Upper lobe of right lung (tissue), 1 donor: ENCODE data around the gene BMP4. TPM values are rescaled to one million over a fixed set of nuclear protein-coding genes. Genes with fewer than 3 reads are reported as not detected.
A peak's percentile ranks its signal among the peaks of the same experiment; 100 is the strongest.

Source experiments
- ATAC-seq: fragments of 200-7000 bp; cut with Tn5 transposase; one replicate; pipeline ENCODE4 v1.9.1; 2020; ENCODE audit warnings: mild to moderate bottlenecking, moderate library complexity
- DNase-seq: peaks from one replicate; pipeline ENCODE4 v3.0.0-alpha.2; 2020
- H3K27ac ChIP-seq: fragments of 200-600 bp; one replicate; pipeline ENCODE4 v1.8.0; 2022
- H3K27me3 ChIP-seq: fragments of 200-600 bp; one replicate; pipeline ENCODE4 v1.8.0; 2022; ENCODE audit warnings: mild to moderate bottlenecking
- H3K36me3 ChIP-seq: fragments of 200-600 bp; one replicate; pipeline ENCODE4 v1.8.0; 2022
- H3K4me1 ChIP-seq: fragments of 200-600 bp; one replicate; pipeline ENCODE4 v1.8.0; 2022
- H3K4me3 ChIP-seq: fragments of 200-600 bp; one replicate; pipeline ENCODE4 v1.8.0; 2022; ENCODE audit warnings: mild to moderate bottlenecking
- H3K9me3 ChIP-seq: fragments of 200-600 bp; one replicate; pipeline ENCODE4 v1.8.0; 2022
- intact Hi-C: fragments of 100-400 bp; cut with DNase I; formaldehyde crosslinking; loops from one replicate; pipeline ENCODE4 v1.11.0; 2022
- total RNA-seq: library from RNA; stranded (reverse); fragmentation: NEBNext Ultra II Directional; extraction: Animal tissue kit (Norgen Biotek cat#: 25700); gene quantifications from one replicate; pipeline ENCODE4 v1.2.1, GENCODE V29; 2021
- TF ChIP-seq, protein P1 (sequence below): fragments of 200-600 bp; IDR thresholded peaks from one replicate; pipeline ENCODE4 v1.8.0; 2022; ENCODE audit warnings: antibody characterized with exemption
- donor health status: DM: no; HTN: yes; CAD: no; lungs with severe emphysema.

The BMP4 gene
- total RNA-seq, 1 donor from 2014 or later, result 12.3 TPM

DNA sequence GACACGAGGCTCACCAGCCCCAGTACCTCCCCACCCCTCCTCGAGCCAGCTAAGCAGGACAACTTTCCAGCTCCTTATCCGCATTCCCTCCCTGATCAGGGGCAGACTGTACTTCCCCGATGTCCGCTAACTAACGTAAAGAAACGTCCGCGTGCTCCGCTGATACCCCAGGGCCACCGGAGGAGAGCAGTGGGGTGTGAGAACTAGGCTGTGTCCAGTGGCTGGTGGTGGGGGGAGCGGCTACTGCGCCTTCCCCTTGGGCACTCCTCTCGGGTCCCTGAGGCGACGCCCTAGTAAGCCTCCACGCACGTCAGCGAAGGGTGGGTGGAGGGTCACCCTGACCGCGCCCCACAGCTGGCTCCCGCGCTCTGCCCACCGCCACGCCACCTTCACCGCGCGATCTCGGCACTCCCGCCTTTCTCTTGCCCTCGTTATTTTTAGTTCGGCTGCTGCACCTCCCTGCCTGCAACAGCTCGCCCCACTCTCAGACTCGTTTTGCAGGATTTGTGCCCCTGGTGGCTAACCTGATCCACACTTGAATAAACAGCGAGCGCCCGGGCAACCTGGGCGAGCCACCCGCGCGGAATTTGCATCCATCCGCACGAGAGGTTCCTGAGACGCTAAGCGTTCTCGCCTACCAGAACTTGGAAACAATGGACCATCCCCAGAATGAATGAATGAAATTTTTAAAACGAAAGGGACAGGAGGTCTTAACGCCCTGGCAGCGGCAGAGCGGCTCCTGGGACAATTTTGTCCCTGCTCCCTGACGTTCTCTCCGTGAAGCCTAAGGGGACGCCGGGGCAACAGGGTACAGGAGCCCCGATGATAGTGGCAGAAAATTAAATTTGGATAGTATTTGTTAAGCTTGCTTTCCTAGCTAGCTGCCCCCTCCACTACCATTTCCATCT lies 6.9 kb upstream of the BMP4 start:
- TF ChIP-seq, protein P1, sequence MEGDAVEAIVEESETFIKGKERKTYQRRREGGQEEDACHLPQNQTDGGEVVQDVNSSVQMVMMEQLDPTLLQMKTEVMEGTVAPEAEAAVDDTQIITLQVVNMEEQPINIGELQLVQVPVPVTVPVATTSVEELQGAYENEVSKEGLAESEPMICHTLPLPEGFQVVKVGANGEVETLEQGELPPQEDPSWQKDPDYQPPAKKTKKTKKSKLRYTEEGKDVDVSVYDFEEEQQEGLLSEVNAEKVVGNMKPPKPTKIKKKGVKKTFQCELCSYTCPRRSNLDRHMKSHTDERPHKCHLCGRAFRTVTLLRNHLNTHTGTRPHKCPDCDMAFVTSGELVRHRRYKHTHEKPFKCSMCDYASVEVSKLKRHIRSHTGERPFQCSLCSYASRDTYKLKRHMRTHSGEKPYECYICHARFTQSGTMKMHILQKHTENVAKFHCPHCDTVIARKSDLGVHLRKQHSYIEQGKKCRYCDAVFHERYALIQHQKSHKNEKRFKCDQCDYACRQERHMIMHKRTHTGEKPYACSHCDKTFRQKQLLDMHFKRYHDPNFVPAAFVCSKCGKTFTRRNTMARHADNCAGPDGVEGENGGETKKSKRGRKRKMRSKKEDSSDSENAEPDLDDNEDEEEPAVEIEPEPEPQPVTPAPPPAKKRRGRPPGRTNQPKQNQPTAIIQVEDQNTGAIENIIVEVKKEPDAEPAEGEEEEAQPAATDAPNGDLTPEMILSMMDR, result peak; percentile 46
- Histone ChIP-seq H3K4me3 (peak overlapping the region; percentile 45), H3K27me3 (peaks cover 7% of the 10 kb centered on the region), H3K27ac (no peak overlapping the region), H3K9me3 (no peaks in the 10 kb centered on the region), H3K4me1 (peaks cover 12% of the 10 kb centered on the region), H3K36me3 (no peaks in the 10 kb centered on the region)
- peak; percentile 93 for ATAC-seq
- DNase-seq, result peak; percentile 76
- intact Hi-C loops, result no loop called here

DNA sequence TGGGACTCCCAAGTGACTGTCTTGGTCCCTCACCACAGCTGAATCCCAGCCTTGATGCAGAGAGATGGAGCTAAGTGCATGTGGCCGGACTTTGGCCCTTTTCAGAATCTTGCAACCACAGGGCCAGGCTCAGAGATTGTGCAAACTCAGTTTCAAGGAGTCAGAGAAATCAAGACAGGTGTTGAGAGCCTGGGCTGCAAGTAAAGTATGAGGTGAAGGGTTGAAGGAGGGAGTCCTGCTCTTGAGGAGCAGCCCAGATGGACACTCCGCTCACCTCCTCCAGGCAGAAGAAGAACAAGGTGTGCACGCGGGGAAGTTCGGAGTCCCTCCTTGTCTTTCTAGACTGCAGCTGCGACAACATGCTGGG lies 6.3 kb upstream of the BMP4 start:
- Histone ChIP-seq H3K4me1 (peaks cover 12% of the 10 kb centered on the region), H3K4me3 (peak overlapping the region; percentile 45), H3K27me3 (peaks cover 7% of the 10 kb centered on the region), H3K36me3 (no peaks in the 10 kb centered on the region), H3K9me3 (no peaks in the 10 kb centered on the region), H3K27ac (no peak overlapping the region)
- intact Hi-C loops, result no loop called here
- DNase-seq, result no peak
- TF ChIP-seq, protein P1, result no peak
- peak; percentile 53 for ATAC-seq

DNA sequence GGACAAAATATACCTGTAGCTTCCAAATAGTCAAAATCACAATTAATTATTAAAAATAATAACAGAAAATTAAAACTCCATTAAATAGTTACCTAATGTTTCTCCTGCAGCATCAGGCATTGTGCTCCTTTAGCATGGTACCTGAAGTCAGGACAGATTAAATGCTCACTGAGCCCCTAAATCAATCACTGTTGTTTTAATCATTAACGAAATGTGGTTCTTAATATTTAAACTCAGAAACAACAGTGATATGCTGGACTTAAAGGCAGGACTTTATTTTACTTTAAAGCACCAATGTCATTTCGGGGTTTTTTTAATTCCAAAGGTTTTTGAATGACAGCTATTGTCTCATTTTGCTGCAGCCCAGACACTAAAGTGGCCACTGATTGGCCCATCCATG lies 2.0 kb upstream of the BMP4 start:
- TF ChIP-seq, protein P1, result no peak
- H3K27me3 ChIP-seq, result peaks cover 20% of the 10 kb centered on the region
- H3K9me3 ChIP-seq, result no peaks in the 10 kb centered on the region
- no peaks in the 10 kb centered on the region for H3K36me3 ChIP-seq
- H3K27ac ChIP-seq, result no peak overlapping the region
- H3K4me1 ChIP-seq, result peaks cover 12% of the 10 kb centered on the region
- ATAC-seq, result no peak
- no peak for DNase-seq
- H3K4me3 ChIP-seq, result no peak overlapping the region
- intact Hi-C loops, result no loop called here

DNA sequence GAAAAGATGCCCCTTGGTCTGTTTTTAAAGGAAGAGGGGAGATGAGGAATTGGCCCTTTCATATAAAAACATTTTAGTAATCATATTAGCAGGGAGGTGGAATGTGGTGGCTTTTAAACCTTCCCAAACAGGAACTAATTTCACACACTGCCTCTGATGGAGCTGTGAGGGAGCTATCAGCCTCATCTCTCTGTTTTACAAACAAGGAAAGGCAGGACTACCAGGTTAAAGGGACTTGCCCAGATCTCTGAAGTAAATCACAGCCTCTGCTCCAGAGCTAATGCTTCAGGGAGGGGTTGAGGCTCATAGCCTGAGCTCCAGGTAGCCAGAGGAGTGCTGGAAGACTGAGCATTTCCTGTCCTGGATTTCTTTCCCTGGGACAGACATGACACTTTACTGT lies 1.1 kb upstream of the BMP4 start:
- H3K4me3 ChIP-seq, result no peak overlapping the region
- TF ChIP-seq, protein P1, result no peak
- no peaks in the 10 kb centered on the region for H3K36me3 ChIP-seq
- no peaks in the 10 kb centered on the region for H3K9me3 ChIP-seq
- H3K27ac ChIP-seq, result no peak overlapping the region
- intact Hi-C loops, result no loop called here
- ATAC-seq (no peak), DNase-seq (no peak)
- peaks cover 20% of the 10 kb centered on the region for H3K27me3 ChIP-seq
- peaks cover 4% of the 10 kb centered on the region for H3K4me1 ChIP-seq

DNA sequence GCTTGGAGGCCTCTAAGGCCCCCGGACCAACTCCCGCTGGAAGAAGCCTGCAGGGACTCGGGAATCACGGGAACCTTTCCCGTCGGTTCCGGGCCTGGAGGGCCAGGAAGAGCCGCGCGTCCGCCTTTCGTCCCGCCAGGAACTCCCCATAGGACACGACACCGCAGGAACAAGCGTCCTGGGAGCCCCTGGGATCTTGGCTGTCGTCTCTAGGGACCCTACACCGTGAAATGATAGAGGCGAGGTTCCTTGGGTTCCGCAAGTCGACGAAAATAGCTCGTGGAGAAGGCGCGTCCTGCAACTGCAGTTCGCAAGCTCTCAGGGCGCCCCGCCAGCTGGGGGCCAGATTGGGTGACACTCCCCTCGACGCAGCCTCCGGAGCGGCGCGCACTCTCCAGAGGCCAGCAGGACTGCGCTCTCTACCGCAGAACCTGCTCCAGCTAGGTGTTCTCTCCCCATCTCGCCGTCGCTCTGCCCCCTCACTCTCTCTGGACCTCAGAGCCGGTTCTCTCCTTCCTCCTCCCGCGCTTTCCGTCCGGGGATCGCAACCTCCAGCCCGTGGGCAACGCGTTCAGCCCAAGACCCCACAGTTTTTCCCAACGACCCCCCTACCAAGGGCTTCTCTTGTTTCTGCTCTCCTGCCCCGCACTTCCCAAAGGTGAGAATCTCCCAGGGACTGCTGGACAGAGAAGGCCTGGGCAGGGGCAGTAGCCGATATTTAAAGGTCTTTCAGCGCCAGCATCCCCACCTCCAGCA lies 776 bp downstream of the BMP4 start:
- Histone ChIP-seq H3K4me3 (peak overlapping the region; percentile 70), H3K27ac (peak overlapping the region; percentile 89), H3K27me3 (peaks cover 13% of the 10 kb centered on the region), H3K36me3 (no peaks in the 10 kb centered on the region), H3K9me3 (no peaks in the 10 kb centered on the region), H3K4me1 (peaks cover 4% of the 10 kb centered on the region)
- DNase-seq (peak; percentile 87), ATAC-seq (peak; percentile 36)
- intact Hi-C loops, result no loop called here
- TF ChIP-seq, protein P1, result no peak
